GM18867 (cell line): ENCODE results near the gene MCRS1.
A peak's percentile ranks its signal among the peaks of the same experiment; 100 is the strongest.
"Not testable (repeated sequence)": the region's sequence is repeated elsewhere in the genome, so short reads cannot be mapped to it uniquely, and the experiment has no call there.

ENCODE experiments used
- ATAC-seq: cut with Tn5 transposase; IDR thresholded peaks from one replicate; pipeline ENCODE4 v1.9.1; 2021; ENCODE audit warnings: mild to moderate bottlenecking, moderate library complexity; ENCODE audit not compliant: unreplicated experiment

Gene MCRS1, protein sequence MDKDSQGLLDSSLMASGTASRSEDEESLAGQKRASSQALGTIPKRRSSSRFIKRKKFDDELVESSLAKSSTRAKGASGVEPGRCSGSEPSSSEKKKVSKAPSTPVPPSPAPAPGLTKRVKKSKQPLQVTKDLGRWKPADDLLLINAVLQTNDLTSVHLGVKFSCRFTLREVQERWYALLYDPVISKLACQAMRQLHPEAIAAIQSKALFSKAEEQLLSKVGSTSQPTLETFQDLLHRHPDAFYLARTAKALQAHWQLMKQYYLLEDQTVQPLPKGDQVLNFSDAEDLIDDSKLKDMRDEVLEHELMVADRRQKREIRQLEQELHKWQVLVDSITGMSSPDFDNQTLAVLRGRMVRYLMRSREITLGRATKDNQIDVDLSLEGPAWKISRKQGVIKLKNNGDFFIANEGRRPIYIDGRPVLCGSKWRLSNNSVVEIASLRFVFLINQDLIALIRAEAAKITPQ

DNA sequence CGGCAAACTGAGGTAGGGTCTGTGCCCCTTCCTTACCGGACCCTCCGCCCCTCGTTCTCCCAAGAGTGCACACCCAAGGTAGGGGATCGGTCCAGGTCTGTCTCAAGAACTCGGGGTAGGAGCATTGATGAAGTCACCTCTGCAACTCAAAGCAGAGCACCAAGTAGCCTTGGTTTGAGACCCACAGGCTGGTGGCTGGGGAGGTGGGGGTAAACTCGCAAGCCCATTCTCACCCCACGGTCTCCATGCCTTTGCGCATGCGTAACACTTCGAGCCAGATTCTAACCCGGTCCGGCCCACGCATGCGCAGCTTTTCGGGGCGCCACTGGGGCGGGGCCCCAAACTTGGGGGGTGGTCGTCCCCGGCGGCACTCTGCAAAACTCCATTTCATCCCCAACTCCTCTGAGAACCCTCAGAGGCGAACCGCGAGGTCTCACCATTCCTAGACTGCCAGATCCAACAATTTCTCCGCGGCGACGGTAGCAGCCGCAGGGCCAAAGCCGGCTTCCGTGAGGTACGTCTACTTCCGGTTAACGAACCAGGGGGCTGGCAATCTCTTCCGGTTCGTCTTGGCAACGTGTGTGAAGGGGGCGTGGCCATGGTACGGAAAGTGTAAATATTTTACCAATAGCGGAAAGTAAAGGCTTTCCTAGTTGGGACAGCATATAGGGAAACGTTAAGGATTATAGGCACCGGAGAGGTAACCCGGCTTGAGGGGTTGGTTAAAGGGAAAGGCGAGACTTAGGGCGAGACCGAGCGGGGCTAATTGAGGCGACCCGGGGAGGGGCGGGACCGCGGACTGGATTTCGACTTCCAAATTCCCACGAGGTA is at the start of gene MCRS1:
Gene MCRS1, minus strand, starts transcription at position 532 of the 831 bp plus-strand sequence. CDS start 1,411 bp downstream, outside the sequence.
- ATAC-seq = peak; percentile 84

DNA sequence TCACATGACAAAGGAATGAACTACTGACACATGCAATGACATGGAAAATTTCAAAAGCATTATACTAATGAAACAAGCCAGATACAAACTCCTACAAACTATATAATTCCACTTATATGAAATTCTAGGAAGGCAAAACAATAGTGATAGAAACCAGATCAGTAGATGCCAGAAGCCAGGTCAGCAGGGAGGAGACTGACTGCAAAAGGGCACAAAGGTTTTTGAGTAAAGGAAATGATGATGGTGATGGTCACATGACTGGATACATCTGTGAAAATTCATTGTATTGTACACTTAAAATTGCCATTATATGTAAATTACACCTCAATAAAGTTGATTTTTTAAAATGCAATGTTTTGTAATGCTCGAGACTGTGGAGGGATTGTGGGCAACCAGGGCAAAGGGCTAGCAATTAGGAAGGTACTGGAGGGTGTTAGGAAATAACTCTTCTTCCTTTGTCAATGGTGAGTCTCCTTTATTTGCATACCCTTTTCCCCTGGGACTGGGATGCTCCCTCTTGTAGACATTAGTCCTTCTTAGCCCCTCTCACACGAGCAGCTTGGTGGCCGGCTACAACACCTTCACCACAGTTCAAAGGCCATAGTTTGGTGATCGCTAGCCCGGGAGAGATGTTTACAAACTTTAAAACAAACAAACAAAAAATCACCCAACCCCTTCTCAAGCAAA is 48.7 kb upstream of the MCRS1 start:
- no peak for ATAC-seq

DNA sequence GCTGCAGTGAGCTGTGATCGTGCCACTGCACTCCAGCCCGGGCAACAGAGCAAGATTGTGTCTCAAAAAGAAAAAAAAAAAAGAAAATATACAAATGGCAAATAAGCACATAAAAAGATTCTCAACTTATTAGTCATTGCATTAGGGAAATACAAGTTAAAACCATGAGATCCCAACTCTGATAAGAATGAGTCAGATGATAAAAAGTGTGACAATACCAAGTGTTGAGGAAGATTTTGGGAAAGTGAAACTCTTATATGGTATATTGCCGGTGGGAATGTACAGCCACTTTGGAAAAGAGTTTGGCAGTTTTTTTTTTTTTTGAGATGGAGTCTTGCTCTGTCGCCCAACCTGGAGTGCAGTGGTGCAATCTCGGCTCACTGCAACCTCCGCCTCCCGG is 47.8 kb upstream of the MCRS1 start:
- no peak for ATAC-seq

DNA sequence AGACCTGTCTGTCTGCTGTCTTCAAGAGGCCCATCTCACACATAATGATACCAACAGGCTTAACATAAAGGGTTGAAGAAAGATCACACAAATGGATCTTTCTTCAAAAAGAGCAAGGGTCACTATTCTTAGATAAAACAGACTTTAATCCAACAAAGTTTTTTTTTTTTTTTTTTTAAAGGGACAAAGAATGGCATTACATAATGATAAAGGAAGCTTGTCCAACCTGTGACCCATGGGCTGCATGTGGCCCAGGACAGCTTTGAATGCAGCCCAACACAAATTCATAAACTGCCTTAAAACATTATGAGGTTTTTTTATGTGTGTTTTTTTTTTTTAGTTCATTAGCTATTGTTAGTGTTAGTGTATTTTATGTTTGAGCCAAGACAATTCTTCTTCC is 44.3 kb upstream of the MCRS1 start:
- no peak for ATAC-seq

DNA sequence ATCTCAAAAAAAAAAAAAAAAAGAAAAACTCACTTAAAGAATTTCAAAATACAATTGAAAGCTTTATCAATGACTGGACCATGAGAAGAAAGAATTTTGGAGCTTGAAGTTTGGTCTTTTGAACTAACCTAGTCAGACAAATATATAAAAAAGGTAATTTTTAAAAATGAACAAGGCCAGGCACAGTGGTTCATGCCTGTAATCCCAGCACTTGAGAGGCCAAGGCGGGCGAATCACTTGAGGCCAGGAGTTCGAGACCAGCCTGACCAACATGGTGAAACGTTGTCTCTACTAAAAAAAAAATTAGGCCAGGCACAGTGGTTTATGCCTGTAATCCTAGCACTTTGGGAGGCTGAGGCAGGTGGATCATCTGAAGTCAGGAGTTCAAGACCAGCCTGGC is 42.8 kb upstream of the MCRS1 start:
- not testable (repeated sequence) for ATAC-seq

DNA sequence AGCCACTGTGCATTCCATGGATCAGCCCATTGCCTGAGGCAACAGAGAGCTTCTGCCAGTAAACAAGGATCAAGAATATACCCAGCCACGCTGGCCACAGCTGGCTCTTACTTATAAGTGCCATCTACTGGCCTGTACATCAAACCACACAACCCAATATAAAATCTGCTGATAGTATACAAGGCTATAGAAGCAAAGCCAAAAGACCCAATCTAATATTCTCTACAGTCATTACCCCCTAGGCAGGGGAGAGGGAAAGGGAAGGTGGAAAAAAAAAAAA is 41.9 kb upstream of the MCRS1 start:
- ATAC-seq = no peak

DNA sequence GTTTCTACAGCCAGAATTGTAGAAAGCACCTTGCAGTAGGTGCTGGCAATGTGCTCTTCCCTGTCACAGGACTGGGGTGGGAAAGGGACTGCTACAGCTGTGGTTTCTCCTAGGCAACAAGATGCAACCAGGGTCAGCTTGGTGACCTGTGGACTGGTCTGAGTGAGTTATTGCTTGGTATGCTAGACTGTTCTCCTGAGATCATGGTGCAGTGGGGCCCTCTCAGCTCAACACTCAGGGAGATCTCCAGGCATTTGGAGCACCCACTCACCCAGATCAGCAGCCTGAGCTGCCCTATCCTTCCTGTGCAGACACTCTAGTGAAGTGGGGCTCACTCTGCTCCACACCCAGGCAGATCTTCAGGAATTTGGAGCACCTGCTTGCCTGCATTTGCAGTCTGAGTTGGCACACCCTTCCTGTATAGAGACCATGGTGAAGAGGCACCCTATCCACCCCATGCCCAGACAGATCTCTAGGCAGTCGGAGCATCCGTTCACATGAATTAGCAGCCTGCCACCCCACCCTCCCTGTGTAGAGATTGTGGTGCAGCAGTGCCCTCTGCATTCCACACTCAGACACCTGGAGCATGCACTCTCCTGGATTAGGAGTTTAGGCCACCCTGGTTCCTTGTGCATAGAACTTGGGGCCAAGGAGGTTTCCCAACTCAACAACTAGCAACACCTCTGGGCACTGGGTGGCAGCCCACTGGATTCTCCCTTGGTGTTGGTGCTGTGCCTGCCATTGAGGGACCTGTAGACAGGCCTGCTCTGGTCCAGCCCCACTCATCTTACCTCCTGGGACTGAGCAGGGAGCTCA is 41.3 kb upstream of the MCRS1 start:
- no peak for ATAC-seq

DNA sequence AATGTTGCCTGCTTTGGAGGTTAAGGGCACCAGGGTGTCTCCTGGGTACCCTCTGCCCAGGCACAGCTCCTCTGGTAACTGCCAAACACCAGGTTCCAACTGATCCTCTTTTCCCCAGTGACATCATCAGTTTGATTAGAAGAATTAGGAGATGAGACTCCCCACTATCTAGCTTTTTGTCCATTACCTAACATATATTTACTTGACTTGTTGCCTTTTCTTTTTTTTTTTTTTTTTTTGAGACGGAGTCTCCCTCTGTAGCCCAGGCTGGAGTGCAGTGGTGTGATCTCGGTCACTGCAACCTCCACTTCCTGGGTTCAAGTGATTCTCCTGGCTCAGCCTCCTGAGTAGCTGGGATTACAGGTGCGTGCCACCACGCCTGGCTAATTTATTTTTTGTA is 37.6 kb upstream of the MCRS1 start, which contains the start of gene FAM186B:
Gene FAM186B, minus strand, starts transcription at position 101 of the 400 bp plus-strand sequence. CDS start 162 bp downstream, outside the sequence.
- not testable (repeated sequence) for ATAC-seq

DNA sequence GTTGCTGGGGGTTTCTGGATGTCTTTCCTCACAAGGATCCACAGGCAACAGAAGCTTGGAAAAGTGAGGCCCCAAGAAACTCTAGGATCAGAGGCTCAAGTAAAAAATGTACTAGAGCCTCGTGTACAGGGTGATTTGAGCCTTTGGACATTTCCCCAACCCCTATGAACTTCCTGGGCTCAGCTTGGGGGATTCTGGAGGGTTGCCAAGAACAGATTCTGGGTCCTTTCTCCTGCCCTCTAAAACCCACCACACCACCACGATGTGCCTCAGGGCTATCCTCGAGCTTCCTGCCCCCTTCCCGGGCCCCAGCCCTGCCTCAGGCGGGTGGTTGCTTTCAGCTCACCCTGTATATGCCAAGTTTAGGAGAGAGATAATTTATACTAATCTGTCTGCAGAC is 36.9 kb upstream of the MCRS1 start:
- no peak for ATAC-seq

DNA sequence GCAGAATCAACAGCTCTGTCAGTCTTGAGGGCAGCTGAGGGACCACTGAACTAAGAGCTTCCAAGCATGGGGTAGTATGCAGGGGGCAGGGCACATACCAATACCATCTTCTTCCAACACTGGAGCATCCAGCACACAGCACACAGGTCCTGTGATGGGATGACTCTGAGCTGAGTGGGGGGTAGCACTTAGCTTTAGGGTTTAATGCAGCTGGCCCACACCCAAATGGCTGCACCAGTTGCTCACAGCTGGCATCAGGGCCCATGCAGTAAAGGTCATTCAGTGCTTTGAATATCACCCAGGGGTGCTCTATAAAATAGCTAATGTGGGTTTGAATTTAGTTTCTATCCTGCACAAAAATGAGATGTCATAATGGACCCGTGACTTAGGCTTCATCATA is 35.8 kb upstream of the MCRS1 start:
- no peak for ATAC-seq

DNA sequence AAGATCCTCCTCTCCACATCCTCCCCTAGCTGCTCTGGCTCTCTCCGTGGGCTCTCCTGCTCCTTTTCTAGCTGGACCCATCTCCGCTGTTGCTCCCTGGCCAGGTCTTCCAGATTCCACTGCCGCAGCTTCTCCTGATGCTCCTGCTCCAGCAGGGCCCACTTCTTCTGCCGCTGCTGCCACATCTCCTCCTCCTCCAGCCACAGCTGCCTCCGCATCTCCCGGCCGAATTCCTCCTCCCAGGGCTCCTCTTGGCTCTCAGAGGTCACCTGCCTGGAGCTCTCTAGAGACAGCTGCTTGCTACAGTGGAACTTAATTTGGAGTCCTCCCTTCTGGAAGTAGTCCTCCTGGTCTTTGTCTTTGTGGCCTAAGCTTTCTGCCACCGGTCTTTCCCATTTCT is 32.0 kb upstream of the MCRS1 start:
- ATAC-seq = no peak

DNA sequence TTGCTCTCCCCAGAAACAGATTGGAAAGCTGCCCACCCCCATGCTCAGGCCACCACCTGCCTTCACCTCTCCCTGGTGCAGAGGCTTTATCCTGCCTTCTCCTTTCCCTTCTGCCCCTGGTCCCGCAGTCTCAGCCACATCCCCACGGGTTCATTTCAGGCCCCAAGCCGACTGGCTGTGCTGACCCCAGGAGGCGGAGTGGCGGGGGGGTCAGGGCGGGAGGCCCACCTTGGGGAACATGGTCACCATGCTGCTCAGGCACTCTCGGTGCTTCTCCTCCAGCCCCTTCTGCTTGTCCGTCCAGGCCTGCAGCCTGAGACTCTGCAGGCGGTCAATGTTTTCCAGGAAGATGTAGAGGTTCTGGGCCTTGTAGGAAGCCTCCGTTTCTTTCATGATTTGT is 30.6 kb upstream of the MCRS1 start:
- no peak for ATAC-seq

DNA sequence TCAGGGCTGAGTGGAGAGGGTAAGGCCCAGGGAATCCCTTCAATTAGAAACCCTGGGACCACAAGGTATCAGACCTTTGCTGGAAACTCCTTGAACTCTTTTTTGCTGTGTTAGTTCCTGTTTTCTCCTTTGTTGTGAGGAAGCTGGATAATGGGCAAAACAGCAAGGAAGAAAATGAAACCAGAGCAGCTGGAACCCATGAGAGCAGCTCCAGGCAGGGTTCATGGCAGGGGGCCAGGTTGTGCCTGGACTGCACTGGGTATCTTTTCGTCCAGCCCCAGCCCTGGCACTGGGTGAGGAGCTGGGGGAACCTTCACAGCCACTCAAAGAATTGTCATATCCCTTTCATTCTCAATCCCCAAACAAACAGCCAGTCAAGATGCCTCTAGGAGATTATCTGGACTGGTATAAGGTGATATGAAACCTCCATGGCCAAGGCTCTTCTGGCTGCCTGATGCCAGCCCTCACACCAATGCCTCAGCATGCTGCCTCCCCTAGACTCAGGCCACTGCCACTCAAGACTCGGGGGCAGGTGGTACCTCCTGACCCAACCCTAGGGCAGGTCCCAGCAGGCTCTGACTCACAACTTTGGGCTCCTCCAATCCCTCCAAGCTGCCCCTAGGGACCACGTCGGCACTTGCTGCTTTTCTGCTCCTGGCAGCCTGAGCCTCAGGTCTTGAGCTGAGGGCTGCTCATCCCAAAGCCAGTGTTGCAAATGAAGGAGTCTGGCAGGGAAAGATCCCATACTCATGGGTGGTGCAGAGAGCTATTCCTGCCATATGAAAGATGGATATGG is 21.0 kb upstream of the MCRS1 start:
- no peak for ATAC-seq

DNA sequence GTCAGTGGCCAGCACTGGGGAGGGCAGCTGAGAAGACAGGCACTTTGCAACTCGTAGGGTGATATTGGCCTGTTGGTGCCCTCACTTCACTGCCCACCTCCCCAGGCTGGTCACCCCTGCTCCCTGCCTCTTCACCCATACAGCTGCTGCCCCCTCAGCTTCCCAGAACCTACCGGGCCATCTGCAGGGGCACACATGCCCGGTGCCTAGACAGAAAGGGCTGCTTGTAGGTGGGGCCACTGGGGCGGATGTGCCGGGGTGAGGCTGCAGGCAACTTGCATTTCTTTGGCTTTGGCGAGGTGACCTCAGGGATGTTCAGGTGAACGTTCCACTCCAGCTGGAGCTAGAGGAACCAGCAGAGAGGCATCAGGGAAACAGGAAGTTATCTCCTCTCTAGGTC is 20.3 kb upstream of the MCRS1 start:
- no peak for ATAC-seq

DNA sequence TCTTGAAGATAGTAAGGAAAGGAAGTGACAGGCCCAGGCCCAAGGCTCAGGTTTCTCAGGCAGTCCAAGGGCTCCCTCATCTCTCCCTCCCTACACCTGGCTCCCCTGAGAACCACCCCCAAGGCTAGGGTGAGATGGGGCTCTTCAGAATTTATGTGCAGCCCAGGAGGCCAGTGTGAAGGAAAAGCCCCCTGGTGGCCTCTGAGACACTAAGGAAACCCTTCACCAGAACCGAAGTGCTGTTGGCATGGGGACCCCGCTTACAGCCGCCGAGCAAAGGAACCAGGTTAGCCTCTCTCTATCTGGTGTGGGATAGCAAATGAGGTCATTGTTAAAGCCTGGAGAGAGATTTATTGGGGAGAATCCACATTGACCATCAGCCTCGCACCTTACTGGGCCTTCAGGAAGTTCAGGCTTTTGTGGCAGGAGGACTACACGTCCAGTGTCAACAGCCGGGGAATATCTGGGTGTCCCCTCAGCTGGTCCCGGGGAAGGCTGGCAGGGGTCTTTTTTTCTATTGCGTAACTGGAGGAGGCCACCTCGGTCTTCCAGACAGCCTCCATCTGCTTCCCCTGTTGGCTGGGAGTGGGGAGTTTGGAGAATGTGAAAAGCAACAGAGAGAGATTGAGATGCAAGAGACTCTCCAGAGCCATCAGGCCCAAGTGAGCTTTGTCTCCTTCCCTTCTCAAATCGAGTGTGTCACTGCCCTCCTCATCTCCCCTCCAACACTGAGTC is 19.4 kb upstream of the MCRS1 start:
- ATAC-seq = no peak

DNA sequence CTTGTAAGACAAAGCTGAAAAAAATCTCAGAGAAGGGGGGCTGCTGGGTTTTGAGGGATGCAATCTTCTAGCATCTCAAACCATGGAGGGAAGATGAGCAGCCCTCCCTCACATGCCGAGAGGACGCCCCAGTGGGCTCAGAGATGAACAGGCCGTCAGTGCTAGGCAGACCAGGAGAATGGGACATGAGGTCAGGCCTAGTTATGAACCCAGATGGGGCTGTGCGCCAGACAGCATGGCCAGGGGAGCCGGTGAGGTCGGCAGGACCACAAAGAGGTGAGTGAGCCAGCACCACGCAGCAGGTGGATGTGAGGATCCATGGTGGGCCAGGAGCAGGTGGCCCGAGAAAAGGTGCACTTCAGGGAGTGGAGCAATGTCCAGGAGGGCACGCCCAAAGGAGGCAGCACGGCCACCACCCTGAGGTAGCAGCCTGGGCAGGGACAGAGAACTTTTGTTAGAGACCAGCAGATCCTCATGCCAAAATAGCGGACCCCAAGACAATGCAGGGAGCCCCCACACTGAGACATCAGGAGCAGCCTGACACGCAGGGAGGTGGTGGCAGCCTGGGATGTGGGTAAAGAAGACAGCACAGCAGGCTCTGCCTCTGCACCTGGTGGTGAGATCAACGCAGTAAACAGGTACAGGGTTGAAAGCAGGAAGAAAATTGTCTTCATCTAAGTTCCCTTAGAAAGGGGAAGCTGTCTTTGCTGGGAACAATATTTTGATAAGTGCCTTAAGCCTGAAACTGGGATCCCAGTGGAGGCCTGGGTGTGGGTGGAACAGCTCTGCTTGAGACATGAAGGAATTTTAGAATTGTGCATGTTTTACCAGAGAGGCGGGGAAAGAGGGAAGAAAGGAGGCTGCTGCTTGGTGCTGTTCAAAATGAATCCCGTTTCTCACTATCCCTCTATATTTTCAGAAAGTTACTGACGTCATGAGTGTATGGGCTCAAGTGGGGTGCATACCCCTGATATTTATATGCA is 17.8 kb upstream of the MCRS1 start:
- ATAC-seq = no peak

DNA sequence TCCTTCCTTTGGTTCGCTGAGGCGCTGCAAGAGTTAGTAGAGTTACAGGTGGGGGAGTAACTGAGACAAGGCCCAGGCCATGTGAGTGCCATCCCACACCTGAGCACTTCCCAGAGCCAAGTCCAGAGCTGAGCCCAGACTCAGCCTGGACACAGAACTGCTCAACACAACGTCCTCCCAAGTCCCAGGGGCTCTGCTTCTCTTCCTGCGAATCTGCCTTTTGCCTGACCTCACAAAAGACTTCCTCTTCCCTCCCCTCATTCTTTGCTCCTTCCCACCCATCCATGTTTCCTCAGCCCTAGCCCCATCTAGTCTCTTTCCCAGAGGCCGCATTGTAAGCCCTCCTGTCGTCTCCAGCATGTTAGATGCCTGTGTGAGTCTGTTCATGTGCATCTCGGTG is 16.6 kb upstream of the MCRS1 start:
- no peak for ATAC-seq
